ENCODE measurements around the gene RAD52.

DNA sequence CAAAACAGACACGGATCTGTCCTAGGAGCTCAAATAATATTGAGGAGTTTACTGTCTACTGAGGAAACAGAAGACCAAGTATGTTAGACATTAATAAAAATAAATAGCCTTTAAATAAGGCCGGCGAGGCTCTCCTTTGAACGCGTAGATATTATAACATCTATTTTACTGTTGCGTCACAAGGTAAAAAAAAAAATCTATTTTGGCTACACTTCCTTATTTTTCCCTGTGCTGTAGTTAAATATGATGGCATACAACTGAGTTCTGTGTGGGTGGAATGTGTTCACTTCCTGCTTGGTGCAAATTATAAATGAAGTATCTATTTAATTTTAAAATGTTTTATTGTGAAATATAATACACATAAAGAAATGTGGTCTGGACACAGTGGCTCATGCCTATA, 17.2 kb upstream of the RAD52 start:
- TF ChIP-seq, protein P1, sequence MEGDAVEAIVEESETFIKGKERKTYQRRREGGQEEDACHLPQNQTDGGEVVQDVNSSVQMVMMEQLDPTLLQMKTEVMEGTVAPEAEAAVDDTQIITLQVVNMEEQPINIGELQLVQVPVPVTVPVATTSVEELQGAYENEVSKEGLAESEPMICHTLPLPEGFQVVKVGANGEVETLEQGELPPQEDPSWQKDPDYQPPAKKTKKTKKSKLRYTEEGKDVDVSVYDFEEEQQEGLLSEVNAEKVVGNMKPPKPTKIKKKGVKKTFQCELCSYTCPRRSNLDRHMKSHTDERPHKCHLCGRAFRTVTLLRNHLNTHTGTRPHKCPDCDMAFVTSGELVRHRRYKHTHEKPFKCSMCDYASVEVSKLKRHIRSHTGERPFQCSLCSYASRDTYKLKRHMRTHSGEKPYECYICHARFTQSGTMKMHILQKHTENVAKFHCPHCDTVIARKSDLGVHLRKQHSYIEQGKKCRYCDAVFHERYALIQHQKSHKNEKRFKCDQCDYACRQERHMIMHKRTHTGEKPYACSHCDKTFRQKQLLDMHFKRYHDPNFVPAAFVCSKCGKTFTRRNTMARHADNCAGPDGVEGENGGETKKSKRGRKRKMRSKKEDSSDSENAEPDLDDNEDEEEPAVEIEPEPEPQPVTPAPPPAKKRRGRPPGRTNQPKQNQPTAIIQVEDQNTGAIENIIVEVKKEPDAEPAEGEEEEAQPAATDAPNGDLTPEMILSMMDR (IDR thresholded peaks at IDR 0.05; ENCODE audit: insufficient read depth, low read length, poor library complexity, severe bottlenecking): no peak
- TF ChIP-seq EZH2phosphoT487 (conservative IDR thresholded peaks at IDR 0.05; ENCODE audit: low read length): no peak

Data from SU-DHL-6 (cell line).